Ramos (cell line): ENCODE results near the gene IQCM.

Experiments
- in situ Hi-C: fragments of 300-500 bp; cut with MboI; formaldehyde crosslinking; loops from one replicate; pipeline ENCODE4 v1.14.3; 2022; ENCODE audit warnings: low sequenced_read_pairs; ENCODE audit not compliant: unreplicated experiment

The IQCM gene, protein sequence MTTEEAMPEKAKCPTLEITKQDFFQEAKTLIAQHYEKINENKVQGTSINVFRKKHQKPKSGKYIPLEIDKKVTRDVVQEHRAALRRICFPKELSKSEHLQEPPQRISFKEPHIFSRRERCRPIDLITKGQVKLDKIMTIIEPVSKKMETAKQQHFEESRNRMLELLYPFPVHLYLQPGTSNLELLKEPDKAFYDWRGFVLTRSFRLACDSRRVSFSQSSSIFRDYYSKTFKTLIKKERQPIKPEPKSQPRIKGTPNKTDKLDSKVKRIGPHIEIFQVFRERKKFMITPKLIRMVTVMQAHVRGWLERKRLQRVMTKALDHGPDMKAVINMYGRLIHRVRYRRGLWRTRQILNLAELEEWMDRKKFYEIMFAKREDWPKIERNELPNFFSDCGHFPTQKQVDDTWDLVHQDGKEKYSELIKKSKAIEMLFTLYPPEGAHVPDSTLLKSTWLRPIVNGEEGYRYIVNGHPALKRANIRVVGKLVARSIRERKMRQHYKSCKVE

DNA sequence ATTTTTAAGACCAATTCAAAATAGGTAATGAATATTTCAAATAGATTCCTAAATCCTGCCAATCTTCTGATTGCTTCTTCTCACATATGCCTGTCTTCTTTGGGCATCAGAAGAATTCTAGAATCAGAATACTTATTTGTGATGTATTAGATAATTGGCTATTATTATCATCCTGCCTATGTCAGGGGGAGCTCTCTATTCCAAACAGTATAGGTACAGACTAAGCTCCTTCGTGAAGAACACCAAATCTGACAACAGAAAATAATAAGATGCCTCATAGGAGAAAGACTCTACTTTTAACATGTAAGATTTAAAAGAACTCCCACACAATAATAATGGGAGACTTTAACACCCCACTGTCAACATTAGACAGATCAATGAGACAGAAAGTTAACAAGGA is at the start of gene IQCM:
Gene IQCM, minus strand, starts transcription at position 101 of the 400 bp plus-strand sequence. CDS start 73,152 bp downstream, outside the sequence.
- in situ Hi-C loops = no loop called here

DNA sequence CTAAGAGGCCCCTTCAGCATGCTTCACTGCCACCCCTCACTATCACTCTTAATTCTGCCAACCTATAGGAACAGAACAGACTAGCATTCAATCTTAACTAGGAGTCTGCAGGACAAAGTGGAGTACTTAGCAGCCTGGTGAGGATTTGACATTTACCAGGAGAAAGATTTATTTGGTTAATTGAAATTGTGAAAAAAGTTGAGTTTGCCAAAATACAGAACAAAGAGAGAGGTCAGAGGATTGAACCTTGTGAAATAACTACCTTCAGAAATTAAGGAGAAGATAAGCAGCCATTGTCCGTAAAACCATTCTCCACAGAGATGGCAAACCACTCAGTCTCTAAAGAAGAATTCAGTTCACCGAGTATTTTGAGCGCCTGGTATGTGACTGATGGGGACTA is 41.8 kb upstream of the IQCM start:
- in situ Hi-C loops = no loop called here

DNA sequence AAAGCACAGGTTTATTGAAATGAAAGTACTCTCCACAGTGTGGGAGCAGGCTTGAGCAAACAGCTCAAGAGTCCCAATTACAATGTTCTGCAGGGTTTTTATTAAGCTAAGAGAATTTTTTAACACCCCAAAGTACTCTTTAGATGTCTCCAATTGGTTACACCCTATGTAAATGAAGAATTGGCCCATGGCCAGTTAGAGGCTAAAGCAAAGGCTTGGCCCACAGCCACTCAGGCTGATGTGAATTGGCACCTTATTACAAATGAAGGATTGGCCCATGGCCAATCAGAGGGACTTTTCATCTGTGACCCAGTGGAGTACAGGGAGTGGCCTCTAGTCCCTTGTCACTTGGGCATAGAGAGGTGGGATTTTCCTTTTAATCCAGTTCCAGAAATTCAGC is 30.1 kb upstream of the IQCM start:
- in situ Hi-C loops = no loop called here

DNA sequence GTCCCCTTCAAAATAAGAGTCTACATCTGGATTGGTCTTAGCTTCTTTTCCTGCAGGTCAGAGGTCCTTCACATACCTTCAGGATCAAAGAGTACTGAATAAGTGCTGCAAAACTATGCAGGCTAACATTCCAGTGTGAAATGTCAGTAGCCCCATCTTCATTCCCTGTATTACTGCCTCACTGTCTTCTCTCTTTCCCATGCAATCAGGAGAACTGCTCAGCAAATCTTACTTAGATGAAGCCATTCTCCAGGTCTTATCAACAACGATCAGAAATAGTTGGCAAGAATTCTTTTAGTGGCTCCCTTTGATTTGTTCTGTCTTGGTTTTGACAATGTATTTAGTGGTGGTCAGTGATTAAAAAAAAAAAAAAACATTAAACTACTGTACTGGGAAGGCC is 26.0 kb upstream of the IQCM start:
- in situ Hi-C loops = no loop called here

DNA sequence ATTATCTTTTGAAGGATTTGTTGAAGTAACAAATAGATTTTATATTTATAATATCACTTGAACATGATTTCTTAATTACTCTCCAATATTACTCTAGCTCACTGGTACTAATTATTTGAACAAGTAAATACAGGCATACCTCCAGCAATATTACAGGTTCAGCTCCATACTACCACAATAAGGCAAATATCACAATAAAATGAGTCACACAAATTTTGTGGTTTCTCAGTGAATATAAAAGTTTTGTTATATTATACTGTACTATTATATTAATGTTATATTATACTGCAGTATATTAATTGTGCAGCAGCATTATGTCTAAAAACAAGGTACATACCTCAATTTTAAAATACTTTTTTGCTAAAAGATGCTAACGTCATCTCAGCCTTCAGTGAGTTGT is 22.4 kb upstream of the IQCM start:
- in situ Hi-C loops = no loop called here

DNA sequence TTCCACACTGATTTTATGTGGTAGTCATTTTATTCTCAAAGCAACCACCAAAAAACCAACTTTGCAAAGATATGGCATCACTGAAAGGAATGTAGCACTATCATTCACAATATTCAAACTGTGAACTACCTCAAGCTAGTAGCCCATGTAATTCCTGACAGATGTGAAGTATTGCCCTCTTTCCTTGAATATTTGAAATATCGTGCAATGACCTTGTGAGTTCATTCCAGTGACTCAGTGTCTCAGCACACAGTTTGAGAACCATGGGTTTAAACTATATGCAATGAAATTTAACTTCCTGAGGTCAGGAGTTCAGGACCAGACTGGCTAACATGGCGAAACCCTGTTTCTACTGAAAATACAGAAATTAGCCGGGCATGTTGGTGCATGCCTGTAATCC is 20.9 kb upstream of the IQCM start:
- in situ Hi-C loops = no loop called here

DNA sequence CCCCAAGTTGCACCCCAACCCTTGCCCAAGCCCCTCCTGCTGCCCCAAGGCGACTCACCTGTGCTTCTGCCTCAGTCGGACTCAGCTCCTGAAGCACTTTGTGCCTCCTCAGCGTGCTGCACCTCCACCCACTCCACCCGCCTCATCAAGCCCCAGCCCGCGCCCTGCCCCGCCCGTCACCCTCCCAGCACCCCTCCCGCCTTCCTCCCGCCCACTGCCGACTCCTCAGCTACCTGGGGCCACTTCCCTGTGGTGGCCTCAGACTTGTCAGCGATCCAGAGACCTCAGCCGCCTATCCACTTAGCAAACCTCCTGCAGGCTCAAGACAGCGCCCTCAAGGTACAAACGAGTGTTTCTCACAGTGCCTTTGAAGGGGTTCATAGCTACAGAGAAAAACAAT is 19.6 kb upstream of the IQCM start:
- in situ Hi-C loops = no loop called here

DNA sequence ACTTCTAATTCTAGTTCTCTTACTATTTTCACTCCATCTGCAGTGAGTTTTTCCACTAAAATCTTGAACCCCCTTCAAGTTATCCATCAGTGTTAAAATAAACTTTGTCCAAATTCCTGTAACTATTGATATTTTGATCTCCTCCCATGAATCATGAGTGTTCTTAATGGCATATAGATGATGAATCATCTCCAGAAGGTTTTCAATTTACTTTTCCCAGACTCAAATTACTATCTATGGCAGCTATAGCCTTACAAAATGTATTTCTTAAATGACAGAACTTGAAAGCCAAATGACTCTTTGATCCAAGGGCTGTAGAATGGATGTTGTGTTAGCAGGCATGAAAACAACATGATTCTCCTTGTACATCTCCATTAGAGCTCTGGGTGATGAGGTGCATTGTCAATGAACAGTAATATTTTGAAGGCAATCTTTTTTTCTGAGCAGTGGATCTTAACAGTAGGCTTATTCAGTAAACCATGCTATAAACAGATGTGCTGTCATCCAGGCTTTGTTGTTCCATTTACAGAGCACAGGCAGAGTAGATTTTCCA is 16.1 kb upstream of the IQCM start:
- in situ Hi-C loops = no loop called here

DNA sequence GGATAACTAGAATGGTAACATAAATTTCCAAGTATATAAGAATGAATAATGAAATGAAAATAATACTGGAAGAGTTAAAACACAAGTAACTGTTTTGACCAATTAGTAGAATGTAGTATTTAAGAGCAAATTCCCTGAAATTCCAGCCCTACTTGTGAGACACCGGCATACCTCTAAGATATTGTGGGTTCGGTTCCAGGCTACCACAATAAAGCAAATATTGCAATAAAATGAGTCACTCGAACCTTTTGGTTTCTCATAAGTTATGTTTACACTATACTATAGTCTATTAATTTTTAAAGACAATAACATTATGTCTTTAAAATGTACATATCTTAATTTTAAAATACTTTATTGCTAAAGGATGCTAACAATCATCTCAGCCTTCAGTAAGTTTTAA is 15.2 kb upstream of the IQCM start:
- in situ Hi-C loops = no loop called here

DNA sequence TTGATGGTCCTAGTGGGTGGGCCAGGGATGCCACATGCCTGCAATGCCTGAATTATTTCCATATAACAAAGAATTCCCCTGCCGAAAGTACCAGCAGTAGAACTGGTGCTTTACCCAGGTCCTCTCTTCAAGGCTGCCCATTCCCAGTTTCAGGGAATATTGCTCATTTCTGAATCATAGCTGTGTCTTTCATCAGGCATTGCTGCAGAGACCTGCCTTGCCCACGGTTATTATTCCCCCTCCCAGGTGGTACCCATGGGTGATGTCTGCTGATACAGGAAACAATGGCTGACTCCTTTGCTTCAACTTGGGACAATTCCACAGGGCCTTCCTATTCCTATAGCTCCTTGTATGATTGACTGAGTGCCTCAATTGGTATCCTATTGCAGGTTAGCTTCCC is 9.7 kb upstream of the IQCM start:
- in situ Hi-C loops = no loop called here

DNA sequence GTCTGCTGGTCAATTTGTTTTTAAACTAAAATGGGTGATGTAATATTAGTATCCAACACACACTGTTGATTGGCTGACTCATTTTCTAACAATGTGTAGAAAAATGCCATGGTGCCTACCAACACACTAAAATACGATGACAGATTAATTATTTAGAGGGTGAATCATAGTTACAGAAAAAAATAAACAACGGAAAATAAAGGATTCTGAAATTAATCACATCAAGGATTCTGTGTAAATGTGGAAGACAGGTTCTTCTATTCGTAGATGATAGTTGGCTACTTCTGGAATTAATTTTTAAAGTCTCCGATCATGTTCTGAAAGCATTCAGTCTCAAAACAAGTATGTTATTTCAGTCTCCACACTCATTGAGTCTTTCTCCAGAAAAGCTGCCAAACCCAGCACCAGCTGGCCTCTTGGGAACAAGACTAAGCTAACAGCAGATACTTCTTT is 8.2 kb upstream of the IQCM start:
- in situ Hi-C loops = no loop called here

DNA sequence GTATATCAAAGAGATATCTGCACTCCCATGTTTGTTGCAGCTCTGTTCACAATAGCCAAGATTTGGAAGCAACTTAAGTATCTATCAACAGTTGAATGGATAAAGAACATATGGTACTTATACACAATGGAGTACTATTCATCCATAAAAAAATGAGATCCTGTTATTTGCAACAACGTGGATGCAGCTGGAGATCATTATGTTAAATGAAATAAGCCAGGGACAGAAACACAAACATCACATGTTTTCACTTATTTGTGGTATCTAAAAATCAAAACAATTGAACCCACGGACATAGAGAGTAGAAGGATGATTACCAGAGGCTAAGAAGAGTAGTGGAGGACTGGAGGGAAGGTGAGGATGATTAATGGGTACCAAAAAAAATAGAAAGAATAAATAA is 14.2 kb downstream of the IQCM start:
- in situ Hi-C loops = no loop called here

DNA sequence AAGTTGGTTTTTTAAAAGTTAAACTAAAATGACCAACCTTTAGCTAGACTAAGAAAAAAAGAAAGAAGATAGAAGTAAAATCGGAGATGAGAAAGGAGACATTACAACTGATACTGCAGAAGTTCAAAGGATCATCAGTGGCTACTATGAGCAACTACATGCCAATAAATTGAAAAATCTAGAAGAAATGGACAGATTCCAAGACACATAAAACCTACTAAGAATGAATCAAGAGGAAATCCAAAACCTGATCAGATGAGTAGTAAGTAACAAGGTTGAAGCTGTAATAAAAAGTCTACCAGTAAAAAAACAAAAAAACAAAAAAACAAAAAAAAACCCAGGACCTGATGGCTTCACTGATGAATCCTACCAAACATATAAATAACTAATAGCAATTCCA is 16.1 kb downstream of the IQCM start:
- in situ Hi-C loops = no loop called here

DNA sequence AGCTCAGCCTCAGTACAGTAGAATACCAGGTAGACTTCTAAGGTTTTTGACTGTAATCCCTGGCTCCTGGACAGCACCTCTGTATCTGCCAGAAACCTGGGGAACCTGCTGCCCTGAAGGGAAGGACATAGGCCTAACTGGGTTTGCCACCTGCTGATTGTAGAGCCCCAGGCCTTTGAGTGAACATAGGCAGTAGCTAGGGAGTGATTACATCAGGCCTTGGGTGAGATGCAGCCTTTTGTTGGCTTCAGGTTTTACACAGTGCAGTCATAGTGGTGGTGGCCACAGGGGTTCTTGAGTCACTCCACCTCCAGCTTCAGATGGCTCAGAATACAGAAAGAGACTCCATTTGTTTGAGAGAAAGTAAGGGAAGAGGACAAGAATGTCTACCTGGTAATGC is 19.3 kb downstream of the IQCM start:
- in situ Hi-C loops = no loop called here

DNA sequence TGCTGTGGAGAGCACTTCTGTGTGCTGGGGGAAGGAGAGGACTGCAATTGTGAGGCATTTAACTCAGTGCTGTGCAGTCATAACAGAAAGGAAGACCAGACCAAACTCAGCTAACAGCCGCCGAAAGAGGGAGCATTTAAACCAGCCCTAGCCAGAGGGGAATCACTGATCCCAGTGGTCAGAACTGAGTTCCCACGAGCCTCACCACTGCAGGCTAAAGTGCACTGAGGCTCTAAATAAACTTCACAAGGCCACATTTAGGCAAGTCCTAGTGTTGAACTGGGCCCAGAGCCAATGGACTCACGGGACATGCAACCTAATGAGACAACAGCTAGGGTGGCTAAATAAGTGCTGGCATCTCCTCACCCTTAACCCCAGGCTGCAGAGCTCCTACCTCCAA is 20.4 kb downstream of the IQCM start:
- in situ Hi-C loops = no loop called here

DNA sequence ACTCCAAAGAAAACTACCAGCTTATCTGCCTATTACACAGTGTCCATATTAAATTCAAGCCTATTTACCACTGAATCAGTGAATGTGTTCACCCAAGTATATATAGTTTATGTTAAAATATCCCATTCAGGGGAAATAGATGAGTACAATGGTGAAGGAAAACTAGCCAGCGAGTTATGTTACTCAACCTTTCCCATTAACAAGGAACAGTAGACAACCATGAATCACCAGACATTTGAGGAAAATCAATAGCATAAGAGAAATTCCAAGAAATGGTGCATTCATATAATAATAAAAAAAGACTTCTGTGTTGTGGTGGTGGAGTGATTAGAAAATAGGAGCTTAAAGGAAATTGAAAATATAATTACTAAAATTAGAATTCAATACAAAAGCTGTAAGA is 21.3 kb downstream of the IQCM start:
- in situ Hi-C loops = no loop called here

DNA sequence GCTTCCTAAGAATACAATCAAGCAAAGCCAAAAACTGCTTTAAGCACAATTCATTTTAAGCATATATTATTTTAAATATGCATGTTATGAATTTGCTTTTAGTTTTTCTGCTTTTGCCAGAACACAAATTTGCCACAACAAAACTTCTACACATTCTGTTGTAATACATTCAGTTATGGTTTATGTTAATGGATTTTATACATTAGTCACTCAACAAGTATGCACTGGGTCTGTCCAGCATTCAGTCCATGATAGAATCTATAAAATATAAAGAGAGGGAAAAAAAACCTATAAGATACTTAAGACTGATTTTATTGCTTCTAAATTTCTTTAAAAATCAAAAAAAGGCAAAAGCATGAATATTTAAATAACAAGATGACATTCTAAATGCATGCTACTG is 22.2 kb downstream of the IQCM start:
- in situ Hi-C loops = no loop called here

DNA sequence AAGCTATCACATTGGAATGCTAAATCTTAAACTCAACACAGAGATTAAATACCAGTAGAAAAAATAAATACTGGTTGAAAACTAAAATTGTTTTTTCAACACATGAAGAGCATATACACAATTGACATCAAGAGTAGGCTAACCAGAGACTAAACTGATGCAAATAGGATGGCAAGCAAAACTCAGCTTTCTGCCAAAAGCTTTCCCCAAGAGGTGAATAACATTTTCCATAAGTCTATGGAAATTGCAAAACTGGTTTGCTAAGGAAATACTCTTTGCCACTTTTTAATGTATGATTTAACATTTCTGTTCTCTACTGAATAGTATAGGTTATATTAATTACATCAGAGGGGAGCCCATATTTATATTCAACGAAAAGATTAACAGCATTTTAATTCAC is 23.8 kb downstream of the IQCM start:
- in situ Hi-C loops = no loop called here

DNA sequence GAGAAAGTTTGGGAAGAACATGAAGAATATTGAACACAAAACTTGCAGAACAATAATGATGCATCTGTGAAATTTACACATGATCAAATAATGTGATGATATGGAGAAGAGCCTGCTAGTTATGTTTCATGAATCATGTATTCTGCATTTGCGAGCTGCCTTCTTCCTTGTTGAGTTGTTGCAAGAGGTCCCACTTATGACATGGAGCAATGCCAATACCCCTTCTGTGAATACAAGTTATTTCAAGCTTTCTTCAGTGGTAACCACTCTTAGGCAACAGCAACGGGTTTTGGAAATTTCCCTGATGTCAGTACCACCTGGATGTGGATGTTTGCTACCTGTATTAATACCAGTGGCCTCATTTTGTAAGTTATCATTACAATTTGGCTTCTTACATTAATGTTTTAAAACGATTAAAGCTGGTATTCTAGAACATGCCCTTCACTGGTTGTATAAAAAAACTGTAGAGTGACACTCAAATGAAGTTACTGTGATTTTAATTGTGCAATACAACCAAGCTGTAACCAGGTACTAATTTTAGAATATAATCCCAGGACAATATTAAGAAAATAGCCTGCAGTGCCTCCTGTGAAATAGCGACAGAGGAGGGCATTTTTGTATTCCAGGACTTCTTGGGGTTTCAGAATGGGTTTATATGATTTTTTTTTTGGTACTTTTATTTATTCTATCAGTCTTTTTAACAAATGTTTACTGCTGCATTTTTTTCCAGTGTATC is 25.3 kb downstream of the IQCM start:
- in situ Hi-C loops = no loop called here

DNA sequence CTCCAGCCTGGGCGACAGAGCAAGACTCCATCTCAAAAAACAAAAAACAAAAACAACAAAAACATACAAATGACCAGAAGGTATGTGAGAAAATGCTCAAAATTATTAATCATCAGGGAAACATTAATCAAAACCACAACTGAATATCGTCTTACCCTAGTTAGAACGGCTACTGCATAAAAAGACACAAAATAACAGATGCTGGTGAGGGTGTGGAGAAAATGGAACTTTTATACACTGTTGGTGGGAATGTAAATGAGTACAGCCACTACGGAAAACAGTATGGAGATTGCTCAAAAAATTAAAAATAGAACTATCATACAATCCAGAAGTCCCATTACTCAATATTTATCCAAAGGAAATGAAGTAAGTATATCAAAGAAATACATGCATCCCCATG is 27.3 kb downstream of the IQCM start:
- in situ Hi-C loops = no loop called here

DNA sequence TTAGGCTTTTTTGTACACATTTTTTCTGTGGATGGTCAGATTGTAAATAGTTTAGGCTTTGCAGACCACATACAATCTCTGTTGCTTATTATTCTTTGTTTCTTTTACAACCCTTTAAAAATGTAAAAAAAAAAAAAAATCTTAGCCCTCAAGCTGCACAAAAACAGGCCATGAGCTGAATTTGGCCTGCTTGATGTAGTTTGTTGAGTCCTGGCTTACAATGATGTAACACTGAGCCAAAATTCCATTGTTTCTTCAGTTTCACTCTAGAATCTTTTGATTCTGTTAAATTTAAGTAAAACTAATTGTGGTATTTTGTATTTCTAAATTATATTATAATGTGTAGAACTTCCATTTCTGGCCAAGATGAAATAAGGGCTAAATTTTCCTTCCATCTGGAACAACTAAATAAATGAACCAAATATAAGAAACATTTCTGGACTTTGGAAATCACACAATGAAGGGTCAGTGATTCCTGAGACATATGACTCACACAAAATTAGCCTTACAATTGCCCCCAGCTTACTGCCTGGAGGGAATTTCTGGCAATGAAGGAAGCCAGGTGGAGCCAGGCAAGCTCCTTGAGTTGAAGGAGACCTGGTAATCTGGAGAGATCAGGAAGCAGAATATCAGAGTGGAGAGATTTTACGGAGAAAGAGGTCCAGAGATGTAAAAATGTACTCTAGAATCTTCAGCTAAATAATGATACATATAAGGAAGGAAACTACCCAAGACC is 29.8 kb downstream of the IQCM start:
- in situ Hi-C loops = no loop called here
